HepG2 (cell line): ENCODE measurements around the gene SMURF1. TPM values are rescaled to one million over a fixed set of nuclear protein-coding genes. Genes with fewer than 3 reads are reported as not detected.
A peak's percentile ranks its signal among the peaks of the same experiment; 100 is the strongest.

Experiments
- ATAC-seq: fragments of 200-7000 bp; cut with Tn5 transposase; 3 replicates; pipeline ENCODE4 v1.9.1; 2020; ENCODE audit warnings: mild to moderate bottlenecking, moderate library complexity
- BruUV-seq: library from RNA; stranded (reverse); fragments of 400-500 nt; replicated peaks from 2 replicates; lab custom pipeline; 2021; lab: Mats Ljungman, UMichigan
- CTCF ChIA-PET: fragments of 300-600 bp; formaldehyde crosslinking; extraction: SDS; loops from one replicate; lab custom pipeline; 2021; ENCODE audit warnings: low total read pairs, inconsistent platforms, low intra/inter-chr PET ratio; lab: Yijun Ruan, JAX
- POLR2A ChIA-PET: fragments of 350-600 bp; sonication (Branson Sonifier 250); formaldehyde crosslinking; loops from one replicate; lab custom pipeline; 2020; ENCODE audit warnings: antibody characterized with exemption, inconsistent platforms; lab: Yijun Ruan, JAX
- DNase-seq: peaks from one replicate; pipeline ENCODE4 v3.0.0-alpha.2; 2015; ENCODE audit warnings: low spot score
- FAIRE-seq: peaks from 3 replicates; lab custom pipeline; 2011; peaks lifted over from hg19 to GRCh38; lab: Jason Lieb, UNC
- H2AFZ ChIP-seq: one replicate; pipeline ENCODE4 v1.6.1; 2011; ENCODE audit warnings: low read length, inconsistent platforms
- H3K27ac ChIP-seq: fragments of 300-600 bp; 3 replicates; pipeline ENCODE4 v1.8.0; 2011; ENCODE audit warnings: mixed run types, mild to moderate bottlenecking, mixed read lengths, low read length, inconsistent platforms; ENCODE audit not compliant: insufficient read depth; ENCODE audit errors: extremely low read length
- H3K27me3 ChIP-seq, 2 experiments: fragments of 200-600 bp in 1 of 2; 2 replicates in 1 of 2; 3 replicates in 1 of 2; pipeline versions ENCODE4 v1.6.0 to v1.8.0; 2011; ENCODE audit warnings: low read length in 2 of 2, mild to moderate bottlenecking in 2 of 2, moderate library complexity in 2 of 2, inconsistent platforms in 1 of 2; ENCODE audit not compliant: insufficient read depth in 2 of 2, control insufficient read depth in 1 of 2
- H3K36me3 ChIP-seq, 2 experiments: fragments of 200-600 bp in 1 of 2; replicated peaks in 1 of 2; 2 replicates in 1 of 2; 3 replicates in 1 of 2; pipeline versions ENCODE4 v1.5.1 to v1.8.0; 2011; ENCODE audit warnings: low read length in 2 of 2, inconsistent platforms in 1 of 2; ENCODE audit not compliant: insufficient read depth in 2 of 2, control insufficient read depth in 1 of 2
- H3K4me1 ChIP-seq: 2 replicates; pipeline ENCODE4 v1.5.1; 2012; ENCODE audit warnings: low read length, inconsistent platforms; ENCODE audit not compliant: insufficient read depth
- H3K4me2 ChIP-seq: 2 replicates; pipeline ENCODE4 v1.6.0; 2011; ENCODE audit warnings: low read depth, low read length, inconsistent platforms
- H3K4me3 ChIP-seq, 3 experiments: fragments of 200-600 bp in 1 of 3; sonication (generic), shearing (Covaris generic) in 1 of 3; replicated peaks in 1 of 3; 2 replicates each; pipeline ENCODE4 v1.5.1; 2011 to 2016; ENCODE audit warnings: low read length in 3 of 3, inconsistent platforms in 2 of 3, low read depth in 2 of 3, mild to moderate bottlenecking in 2 of 3, control low read depth in 1 of 3, mixed read lengths in 1 of 3; ENCODE audit not compliant: insufficient read depth in 1 of 3
- H3K79me2 ChIP-seq: one replicate; pipeline ENCODE4 v1.6.1; 2011; ENCODE audit warnings: low read length, inconsistent platforms; ENCODE audit not compliant: insufficient read depth
- H3K9ac ChIP-seq: 2 replicates; pipeline ENCODE4 v1.6.0; 2011; ENCODE audit warnings: mild to moderate bottlenecking, low read depth, low read length, inconsistent platforms; ENCODE audit not compliant: insufficient read depth
- H3K9me3 ChIP-seq: 2 replicates; pipeline ENCODE4 v1.5.1; 2012; ENCODE audit warnings: mild to moderate bottlenecking, low read length
- H4K20me1 ChIP-seq: 2 replicates; pipeline ENCODE4 v1.6.0; 2011; ENCODE audit warnings: inconsistent platforms, mild to moderate bottlenecking, low read length, moderate library complexity; ENCODE audit not compliant: insufficient read depth
- CREB3 ChIP-seq: sonication (generic); formaldehyde crosslinking; IDR thresholded peaks from 2 replicates; pipeline ENCODE4 v1.5.0; 2020; ENCODE audit warnings: missing genetic modification reagents
- E2F2 ChIP-seq: sonication (generic); formaldehyde crosslinking; IDR thresholded peaks from 2 replicates; pipeline ENCODE4 v1.4.0; 2020; ENCODE audit warnings: missing genetic modification reagents, borderline replicate concordance
- HNRNPL ChIP-seq: fragments of 200-400 bp; formaldehyde crosslinking; IDR thresholded peaks from 2 replicates; pipeline ENCODE4 v1.6.1; 2017; ENCODE audit warnings: mild to moderate bottlenecking, low read depth, low read length
- PATZ1 ChIP-seq: sonication (generic); formaldehyde crosslinking; IDR thresholded peaks from 2 replicates; pipeline ENCODE4 v1.4.0; 2020; ENCODE audit warnings: missing genetic modification reagents
- TMF1 ChIP-seq: sonication (generic); formaldehyde crosslinking; IDR thresholded peaks from 2 replicates; pipeline ENCODE4 v1.8.1; 2022; ENCODE audit warnings: low read depth, missing genetic modification reagents
- ZNF280B ChIP-seq: sonication (generic); formaldehyde crosslinking; IDR thresholded peaks from 2 replicates; pipeline ENCODE4 v1.5.0; 2020; ENCODE audit warnings: missing genetic modification reagents, mild to moderate bottlenecking, borderline replicate concordance
- ZNF281 ChIP-seq: sonication (generic); formaldehyde crosslinking; IDR thresholded peaks from 2 replicates; pipeline ENCODE4 v1.4.0; 2020; ENCODE audit warnings: missing genetic modification reagents, borderline replicate concordance
- ZNF7 ChIP-seq: IDR thresholded peaks from 2 replicates; pipeline ENCODE4 v1.6.1; 2016; ENCODE audit warnings: missing biosample characterization, missing genetic modification reagents
- WGBS: methylation state at CpG from one replicate; pipeline ENCODE4 v1.1.6; 2017; ENCODE audit warnings: low lambda C conversion rate; 5-methylcytosine and 5-hydroxymethylcytosine counted together
- in situ Hi-C: cut with HindIII; loops from 2 replicates; pipeline ENCODE4 v1.10.0; 2017; ENCODE audit warnings: low pct_unique_long_range_greater_than_20kb; ENCODE audit not compliant: extremely low pct_ligation_motif_present
- intact Hi-C: fragments of 100-400 bp; cut with micrococcal nuclease; formaldehyde crosslinking; loops from one replicate; pipeline ENCODE4 v1.10.0; 2022; ENCODE audit not compliant: unreplicated experiment
- polyA plus RNA-seq, 8 experiments: library from polyadenylated mRNA; depleted of rRNA in 3 of 8; stranded (reverse) in 7 of 8; unstranded in 1 of 8; fragments of >200 nt; fragmentation: Illumina TruSeq in 4 of 8; extraction: Trizol in 4 of 8; gene quantifications; 2 replicates each; pipeline versions ENCODE4 v1.2.1 to v1.2.3, GENCODE V29; 2011 to 2016; ENCODE audit warnings: low read depth in 4 of 8, missing spikeins in 1 of 8, mixed read lengths in 1 of 8; ENCODE audit not compliant: insufficient read depth in 1 of 8
- total RNA-seq, 5 experiments: library from RNA; depleted of rRNA; stranded (reverse); fragments of >200 nt; fragmentation: Illumina TruSeq; extraction: Trizol; gene quantifications; 2 replicates each; pipeline ENCODE4 v1.2.3, GENCODE V29; 2016; ENCODE audit warnings: low read depth in 1 of 5

Gene SMURF1
- total and polyA plus RNA-seq, 2 of the 13 experiments (the other 11 are each of a cell fraction or from before 2014, with no cell fraction given): 8.3 to 11.1 TPM

- 58% methylated on average over 2 of the region's 2 CpGs for WGBS
- H4K20me1 ChIP-seq: no peaks in the 10 kb centered on the region
- H3K27ac ChIP-seq: peak overlapping the region; percentile 98
- H3K9me3 ChIP-seq: no peaks in the 10 kb centered on the region
- in situ Hi-C loops (loop anchor here (5.0 kb wide), 1 partner anchor 45 kb away; the partner anchor contains the start of gene SMURF1), intact Hi-C loops (loop anchor here (5.0 kb wide), 2 partner anchors 45 to 115 kb away; partner anchors contain the start of gene SMURF1)
- no TSS peak for BruUV-seq
- TF ChIP-seq PATZ1 (CRISPR knock-in tag) (no peak), ZNF280B (no peak), ZNF281 (CRISPR knock-in tag) (no peak), TMF1 (no peak), ZNF7 (no peak), HNRNPL (no peak), E2F2 (CRISPR knock-in tag) (no peak), CREB3 (CRISPR knock-in tag) (no peak)
- ChIA-PET CTCF (no interaction called here), POLR2A (interaction anchor here (0.8 to 3.1 kb wide), 9 partner anchors 10 to 275 kb away, joined by 3 to 31 read pairs (median 6); partner anchors contain the start of gene SMURF1)
- no peak for DNase-seq
- no peak for FAIRE-seq
- H3K79me2 ChIP-seq: peaks cover 72% of the 10 kb centered on the region
- H3K4me1 ChIP-seq: peaks cover 76% of the 10 kb centered on the region
- H3K4me2 ChIP-seq: peak overlapping the region; percentile 90
- peak overlapping the region; percentile 76 for H3K9ac ChIP-seq
- ATAC-seq: no peak
- no peaks in the 10 kb centered on the region for H3K36me3 ChIP-seq
- H3K4me3 ChIP-seq: peak overlapping the region in 2 of 3 experiments; percentile 46 to 62; a peak in 5 of 6 replicates
- no peaks in the 10 kb centered on the region for H3K27me3 ChIP-seq
- no peak overlapping the region for H2AFZ ChIP-seq
Observed at GRCh38 chr7:99097730-99098129, 46.2 kb downstream of the SMURF1 start.
